T-cell (primary cell): ENCODE results near the gene NT5C1A. TPM values are rescaled to one million over a fixed set of nuclear protein-coding genes. Genes with fewer than 3 reads are reported as not detected.
A peak's percentile ranks its signal among the peaks of the same experiment; 100 is the strongest.

Source experiments
- ATAC-seq, 4 experiments: fragments of 200-7000 bp in 3 of 4; fragments of 150-1000 bp in 1 of 4; cut with Tn5 transposase; replicated peaks in 1 of 4; 1 replicate in 3 of 4; 2 replicates in 1 of 4; pipeline ENCODE4 v1.10.0; 2021; ENCODE audit warnings: moderate library complexity in 3 of 4, mild to moderate bottlenecking in 2 of 4, moderate number of reproducible peaks in 1 of 4
- CTCF ChIA-PET, 2 donors: fragments of 300-600 bp; sonication (Branson Sonifier 250); formaldehyde crosslinking; loops; one replicate each; lab custom pipeline; 2022; ENCODE audit warnings: antibody characterized with exemption in 2 of 2; lab: Charles Lee
- POLR2A ChIA-PET, 2 donors: fragments of 300-600 bp; sonication (Branson Sonifier 250); formaldehyde crosslinking; loops; one replicate each; lab custom pipeline; 2022; ENCODE audit warnings: antibody characterized with exemption in 2 of 2; lab: Charles Lee
- DNase-seq, 35 experiments: peaks; one replicate each; pipeline versions ENCODE4 v3.0.0 to v3.0.0-alpha.2; 2013 to 2023
- H3K27ac ChIP-seq: one replicate; pipeline ENCODE4 v1.5.1; 2013; ENCODE audit warnings: low read length
- H3K27me3 ChIP-seq, 2 experiments: replicated peaks in 1 of 2; 1 replicate in 1 of 2; 2 replicates in 1 of 2; pipeline versions ENCODE4 v1.6.1 to v1.7.0; 2013; ENCODE audit warnings: low read length in 1 of 2, mixed read lengths in 1 of 2; ENCODE audit not compliant: control insufficient read depth in 2 of 2, insufficient read depth in 2 of 2; ENCODE audit errors: extremely low read depth in 1 of 2
- H3K36me3 ChIP-seq, 2 donors: 1 replicate in 1 of 2; 2 replicates in 1 of 2; pipeline versions ENCODE4 v1.6.1 to v1.7.0; 2013; ENCODE audit warnings: low read length in 1 of 2; ENCODE audit not compliant: control insufficient read depth in 2 of 2, insufficient read depth in 1 of 2; ENCODE audit errors: extremely low read depth in 1 of 2
- H3K4me1 ChIP-seq, 2 experiments: 1 replicate in 1 of 2; 2 replicates in 1 of 2; pipeline versions ENCODE4 v1.6.1 to v1.7.0; 2013; ENCODE audit warnings: low read length in 2 of 2, mixed read lengths in 1 of 2; ENCODE audit not compliant: insufficient read depth in 2 of 2, control insufficient read depth in 1 of 2; ENCODE audit errors: extremely low read depth in 1 of 2
- H3K4me3 ChIP-seq, 2 donors: 1 replicate in 1 of 2; 2 replicates in 1 of 2; pipeline versions ENCODE4 v1.5.1 to v1.7.0; 2013; ENCODE audit warnings: mild to moderate bottlenecking in 2 of 2, low read length in 1 of 2, moderate library complexity in 1 of 2; ENCODE audit not compliant: control insufficient read depth in 1 of 2; ENCODE audit errors: extremely low read depth in 1 of 2
- H3K9me3 ChIP-seq: 2 replicates; pipeline ENCODE4 v1.7.0; 2013
- H3K27ac Mint-ChIP-seq, 2 donors: one replicate each; pipeline ENCODE4 v1.8.0; 2020 to 2021; ENCODE audit warnings: mild to moderate bottlenecking in 2 of 2, mixed read lengths in 2 of 2
- H3K27me3 Mint-ChIP-seq, 2 donors: one replicate each; pipeline ENCODE4 v1.8.0; 2021 to 2022; ENCODE audit warnings: mixed read lengths in 2 of 2
- H3K36me3 Mint-ChIP-seq: one replicate; pipeline ENCODE4 v1.8.0; 2021; ENCODE audit warnings: mixed read lengths
- H3K4me1 Mint-ChIP-seq, 3 donors: one replicate each; pipeline ENCODE4 v1.8.0; 2020 to 2022; ENCODE audit warnings: mixed read lengths in 3 of 3, mild to moderate bottlenecking in 1 of 3
- H3K4me3 Mint-ChIP-seq, 3 donors: one replicate each; pipeline ENCODE4 v1.8.0; 2020 to 2022; ENCODE audit warnings: mild to moderate bottlenecking in 3 of 3, mixed read lengths in 3 of 3, moderate library complexity in 3 of 3
- H3K9me3 Mint-ChIP-seq, 3 donors: one replicate each; pipeline ENCODE4 v1.8.0; 2020 to 2022; ENCODE audit warnings: mixed read lengths in 3 of 3
- WGBS: methylation state at CpG from one replicate; pipeline ENCODE4 v1.1.5; 2013; ENCODE audit warnings: missing lambda C conversion rate; ENCODE audit not compliant: insufficient coverage; 5-methylcytosine and 5-hydroxymethylcytosine counted together
- total RNA-seq, 35 experiments: library from RNA in 6 of 35; stranded (reverse) in 6 of 35; fragments of 120-200 nt in 1 of 35; gene quantifications; one replicate each; pipeline versions ENCODE4 v1.2.1 to v1.2.4 and lab custom pipeline; 2013 to 2026

NT5C1A gene
- total RNA-seq, 5 donors from 2014 or later (not counting 1 experiment from before 2014, with no cell fraction given), result 0.22 to 1.3 (median 0.42) TPM; not detected in 1

- DNase-seq, result no peak
- Histone ChIP-seq H3K27me3 (peaks cover 0 to 16% of the 10 kb centered on the region in 2 experiments), H3K36me3 (no peaks in the 10 kb centered on the region), H3K9me3 (no peaks in the 10 kb centered on the region), H3K27ac (no peak overlapping the region), H3K4me3 (no peak overlapping the region), H3K4me1 (no peaks in the 10 kb centered on the region)
- H3K4me1 Mint-ChIP-seq, result no peaks in the 10 kb centered on the region
- H3K9me3 Mint-ChIP-seq, result no peaks in the 10 kb centered on the region
- H3K4me3 Mint-ChIP-seq, result no peak overlapping the region
- H3K27me3 Mint-ChIP-seq, result peaks cover 0 to 12% of the 10 kb centered on the region in 2 donors
- ChIA-PET CTCF (no interaction called here), POLR2A (no interaction called here)
- ATAC-seq, result no peak
- H3K36me3 Mint-ChIP-seq, result no peaks in the 10 kb centered on the region
- H3K27ac Mint-ChIP-seq, result no peak overlapping the region
- WGBS, result 100% methylated on average over 2 of the region's 8 CpGs
Observed at GRCh38 chr1:39615086-39615673, 56.7 kb downstream of the NT5C1A start.

GRCh38 chr1:39614488-39614887 lies 57.4 kb downstream of the NT5C1A start:
- no peaks in the 10 kb centered on the region for H3K36me3 ChIP-seq
- H3K9me3 ChIP-seq, result no peaks in the 10 kb centered on the region
- Mint-ChIP-seq H3K27me3 (peaks cover 0 to 12% of the 10 kb centered on the region in 2 donors), H3K36me3 (no peaks in the 10 kb centered on the region), H3K9me3 (no peaks in the 10 kb centered on the region), H3K27ac (no peak overlapping the region), H3K4me1 (peaks cover under 1 to 3% (median 2%) of the 10 kb centered on the region in 3 donors), H3K4me3 (no peak overlapping the region)
- no peak overlapping the region for H3K27ac ChIP-seq
- WGBS, result 86% methylated on average over 1 of the region's 6 CpGs
- DNase-seq, result no peak
- H3K4me1 ChIP-seq, result peaks cover 0 to 6% of the 10 kb centered on the region in 2 experiments
- ChIA-PET CTCF (no interaction called here), POLR2A (no interaction called here)
- H3K4me3 ChIP-seq, result no peak overlapping the region
- peaks cover 0 to 22% of the 10 kb centered on the region in 2 experiments for H3K27me3 ChIP-seq
- no peak for ATAC-seq

GRCh38 chr1:39613250-39613649 lies 58.7 kb downstream of the NT5C1A start:
- H3K27ac ChIP-seq, result no peak overlapping the region
- H3K4me3 ChIP-seq, result no peak overlapping the region
- DNase-seq, result no peak
- CTCF ChIA-PET, result no interaction called here
- POLR2A ChIA-PET, result no interaction called here
- no peak for ATAC-seq
- Mint-ChIP-seq H3K9me3 (no peaks in the 10 kb centered on the region), H3K4me3 (no peak overlapping the region), H3K27ac (no peak overlapping the region), H3K36me3 (no peaks in the 10 kb centered on the region), H3K27me3 (peaks cover 0 to 12% of the 10 kb centered on the region in 2 donors), H3K4me1 (peaks cover 4 to 8% (median 5%) of the 10 kb centered on the region in 3 donors)
- H3K27me3 ChIP-seq, result peaks cover 0 to 19% of the 10 kb centered on the region in 2 experiments
- H3K9me3 ChIP-seq, result no peaks in the 10 kb centered on the region
- H3K4me1 ChIP-seq, result peaks cover 0 to 9% of the 10 kb centered on the region in 2 experiments
- WGBS, result no CpG with 5 or more reads among the region's 6 CpGs
- H3K36me3 ChIP-seq, result no peaks in the 10 kb centered on the region

- peaks cover 0 to 12% of the 10 kb centered on the region in 2 experiments for H3K27me3 ChIP-seq
- no peaks in the 10 kb centered on the region for H3K36me3 ChIP-seq
- H3K36me3 Mint-ChIP-seq, result no peaks in the 10 kb centered on the region
- peaks cover 0 to 9% of the 10 kb centered on the region in 2 experiments for H3K4me1 ChIP-seq
- H3K9me3 Mint-ChIP-seq, result no peaks in the 10 kb centered on the region
- no peak overlapping the region for H3K27ac ChIP-seq
- WGBS, result 38% methylated on average over 38 of the region's 42 CpGs
- no peaks in the 10 kb centered on the region for H3K9me3 ChIP-seq
- CTCF ChIA-PET, result interaction anchor here in 1 of 2 donors (1.2 kb wide), 1 partner anchor 48 kb away, joined by 3 read pairs; no protein-coding TSS in a partner anchor
- DNase-seq (peak in 34 of 35 experiments; percentile 32 to 84 (median 64)), ATAC-seq (peak; percentile 84 to 91 (median 88))
- H3K4me1 Mint-ChIP-seq, result peaks cover 5 to 12% (median 8%) of the 10 kb centered on the region in 3 donors
- no peak overlapping the region for H3K4me3 ChIP-seq
- POLR2A ChIA-PET, result no interaction called here
- H3K27ac Mint-ChIP-seq, result no peak overlapping the region
- no peak overlapping the region for H3K4me3 Mint-ChIP-seq
- peaks cover 0 to 5% of the 10 kb centered on the region in 2 donors for H3K27me3 Mint-ChIP-seq
Observed at GRCh38 chr1:39609618-39610331, 62.1 kb downstream of the NT5C1A start.

Other genes starting within 250 kb of the NT5C1A start
- gene BMP8A, start 180.5 kb downstream of the NT5C1A start, total RNA-seq, result under 1 TPM in 1 of 5 donors, not detected in 4; 0.38 TPM
- 100 to 1,000 TPM; 266 to 314 (median 276) TPM for gene PABPC4, start 95.3 kb downstream of the NT5C1A start, total RNA-seq
- gene HEYL, start 32.5 kb downstream of the NT5C1A start, total RNA-seq, result under 1 TPM in 2 of 5 donors, not detected in 3; 0.15 to 0.25 TPM
- gene HPCAL4, start 19.3 kb upstream of the NT5C1A start, total RNA-seq, result 10 to 100 TPM; 10.3 to 38.5 (median 28.5) TPM
- 10 to 100 TPM; 50.8 to 72.6 (median 58.7) TPM for gene PPIE, start 66.8 kb upstream of the NT5C1A start, total RNA-seq
- under 1 TPM; 0.16 to 0.44 (median 0.28) TPM for gene OXCT2, start 99.2 kb upstream of the NT5C1A start, total RNA-seq
- gene BMP8B, start 116.8 kb upstream of the NT5C1A start, total RNA-seq, result 1 to 10 TPM in 1 of 5 donors, under 1 TPM in 4; 0.33 to 1.3 (median 0.76) TPM
- gene TRIT1, start 211.4 kb upstream of the NT5C1A start, total RNA-seq, result 10 to 100 TPM; 12.2 to 17.4 (median 16.0) TPM
- gene MYCL, start 229.8 kb upstream of the NT5C1A start, total RNA-seq, result under 1 TPM; 0.13 to 0.38 (median 0.22) TPM